Fibroblast of skin of scalp (primary cell): Measurements from ENCODE around the gene LRRC10B.
A peak's percentile ranks its signal among the peaks of the same experiment; 100 is the strongest.

Experiments used
- DNase-seq: peaks from one replicate; pipeline ENCODE4 v3.0.0-alpha.2; 2013

LRRC10B gene

DNA sequence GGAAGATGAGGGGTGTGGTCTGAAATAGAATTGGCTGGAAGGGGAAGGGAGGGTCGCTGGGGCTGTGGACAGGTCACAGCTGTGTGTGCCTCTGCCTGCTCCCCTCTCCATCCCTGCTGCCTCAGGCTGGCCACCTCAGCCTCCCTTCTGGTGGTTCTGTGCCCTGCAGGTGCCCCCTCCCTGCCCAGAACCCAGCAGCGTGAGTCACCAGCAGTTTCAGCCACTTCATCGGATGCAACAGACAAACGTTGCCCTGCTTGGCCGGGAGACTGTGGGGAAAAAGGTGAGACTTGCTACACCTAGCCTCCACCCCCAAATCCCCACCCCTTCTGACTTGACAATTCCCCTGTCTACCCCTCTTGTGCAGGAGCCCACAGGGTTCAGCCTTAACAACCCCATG is 21.8 kb upstream of the LRRC10B start:
- DNase-seq: no peak

GRCh38 chr11:61487342-61488025 is 21.1 kb upstream of the LRRC10B start:
- DNase-seq: no peak

DNA sequence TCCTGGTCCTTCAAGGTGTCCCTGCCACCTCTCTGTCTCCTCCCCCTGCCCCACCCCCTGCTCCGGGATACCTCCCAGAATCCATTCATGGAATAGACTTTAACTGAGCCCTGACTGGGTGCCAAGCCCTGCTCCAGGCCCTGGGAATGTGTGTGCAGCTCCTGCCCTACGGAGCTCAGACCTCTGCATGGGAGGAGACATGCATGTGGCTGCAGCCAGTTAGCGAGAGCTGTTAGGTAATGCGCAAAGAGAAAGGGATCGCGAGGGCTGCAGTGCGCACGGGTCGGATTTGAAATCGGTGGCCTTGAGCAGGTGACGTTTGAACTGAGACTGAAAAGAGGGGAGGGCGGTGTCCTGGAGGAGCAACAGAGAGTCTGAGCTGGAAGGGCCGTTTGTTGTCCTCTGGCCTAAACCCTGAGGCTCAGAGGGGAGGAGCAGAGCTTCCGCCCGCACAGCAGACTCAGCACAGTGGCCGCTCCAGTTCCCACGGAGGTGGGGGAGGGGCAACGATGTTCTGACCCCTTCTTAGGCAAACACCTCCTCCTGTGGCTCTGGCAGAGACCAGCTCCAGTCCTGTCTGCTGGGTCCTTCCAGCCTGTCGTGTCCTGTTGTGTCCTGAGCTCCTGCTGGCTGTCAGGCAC is 19.8 kb upstream of the LRRC10B start:
- DNase-seq: peak; percentile 9

DNA sequence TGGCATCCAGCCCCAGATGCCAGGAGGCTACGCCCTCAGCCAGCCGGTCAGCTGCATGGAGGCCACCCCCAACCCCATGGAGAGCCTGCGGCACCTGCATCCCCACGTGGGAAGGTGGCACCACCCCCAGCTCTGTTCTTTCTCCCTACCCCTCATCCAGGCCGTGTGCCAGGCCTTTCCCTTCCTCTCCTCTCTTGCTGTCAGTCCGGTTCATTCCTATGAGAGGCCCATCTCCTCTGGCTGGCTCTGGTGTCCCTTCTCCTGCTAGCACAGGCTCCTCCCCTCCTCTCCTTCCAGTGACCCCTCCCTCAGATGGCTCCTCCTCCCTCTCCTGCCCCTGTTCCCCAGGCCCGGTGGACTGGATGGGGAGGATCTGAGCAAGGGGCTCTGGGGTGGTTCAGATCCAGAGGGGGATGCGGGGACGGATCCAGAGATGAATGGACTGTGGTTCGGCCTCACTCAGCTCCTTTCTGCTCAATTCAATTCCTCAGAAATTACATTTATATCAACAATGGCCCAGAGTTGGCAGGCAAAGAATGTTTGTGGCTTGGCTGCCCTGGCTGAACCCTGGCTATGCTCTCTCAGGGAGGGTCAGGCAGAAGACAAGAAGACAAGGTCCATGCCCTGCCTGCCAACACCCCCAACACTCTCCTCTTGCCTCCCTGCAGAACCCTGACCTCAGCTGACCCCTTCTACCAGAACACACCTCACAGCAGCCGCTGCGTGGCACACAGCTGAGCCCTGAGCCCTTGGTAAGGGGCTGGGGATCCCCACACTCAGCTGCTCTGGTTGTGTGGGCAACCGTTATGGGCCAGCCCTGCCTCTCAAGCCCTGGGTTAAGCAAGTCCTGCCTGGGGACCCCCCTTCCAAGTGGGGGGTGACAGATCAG is 18.5 kb upstream of the LRRC10B start:
- DNase-seq: no peak

- no peak for DNase-seq
These were observed 16.7 kb upstream of the LRRC10B start for GRCh38 chr11:61491736-61492395.

DNA sequence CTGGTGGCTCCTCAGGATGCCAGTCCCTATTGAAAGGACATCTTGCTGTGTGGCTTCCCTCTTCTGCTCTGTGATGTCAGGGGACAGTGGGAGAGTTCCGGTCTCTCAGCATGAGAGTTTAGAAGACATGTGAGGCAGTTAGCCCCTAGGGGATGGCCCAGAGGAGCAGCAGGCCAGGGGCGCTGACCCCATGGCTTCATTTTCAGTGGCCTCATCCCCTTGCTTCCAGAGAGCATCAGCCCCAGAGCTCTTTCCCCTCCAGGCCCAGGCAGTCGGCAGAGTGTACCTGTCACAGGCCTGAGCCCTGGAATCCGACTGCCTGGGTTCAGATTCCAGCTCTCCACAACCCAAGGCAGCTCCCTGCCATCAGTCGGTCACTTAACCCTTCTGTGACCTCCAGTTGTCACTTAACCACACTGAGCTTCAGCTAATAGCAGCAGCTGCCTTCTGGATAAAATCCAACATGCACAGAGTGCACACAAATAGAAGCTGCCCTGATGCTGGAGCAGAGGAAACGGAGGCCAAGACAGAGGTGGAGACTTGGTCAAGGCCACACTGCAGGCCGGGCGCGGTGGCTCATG is 14.1 kb upstream of the LRRC10B start:
- no peak for DNase-seq

DNA sequence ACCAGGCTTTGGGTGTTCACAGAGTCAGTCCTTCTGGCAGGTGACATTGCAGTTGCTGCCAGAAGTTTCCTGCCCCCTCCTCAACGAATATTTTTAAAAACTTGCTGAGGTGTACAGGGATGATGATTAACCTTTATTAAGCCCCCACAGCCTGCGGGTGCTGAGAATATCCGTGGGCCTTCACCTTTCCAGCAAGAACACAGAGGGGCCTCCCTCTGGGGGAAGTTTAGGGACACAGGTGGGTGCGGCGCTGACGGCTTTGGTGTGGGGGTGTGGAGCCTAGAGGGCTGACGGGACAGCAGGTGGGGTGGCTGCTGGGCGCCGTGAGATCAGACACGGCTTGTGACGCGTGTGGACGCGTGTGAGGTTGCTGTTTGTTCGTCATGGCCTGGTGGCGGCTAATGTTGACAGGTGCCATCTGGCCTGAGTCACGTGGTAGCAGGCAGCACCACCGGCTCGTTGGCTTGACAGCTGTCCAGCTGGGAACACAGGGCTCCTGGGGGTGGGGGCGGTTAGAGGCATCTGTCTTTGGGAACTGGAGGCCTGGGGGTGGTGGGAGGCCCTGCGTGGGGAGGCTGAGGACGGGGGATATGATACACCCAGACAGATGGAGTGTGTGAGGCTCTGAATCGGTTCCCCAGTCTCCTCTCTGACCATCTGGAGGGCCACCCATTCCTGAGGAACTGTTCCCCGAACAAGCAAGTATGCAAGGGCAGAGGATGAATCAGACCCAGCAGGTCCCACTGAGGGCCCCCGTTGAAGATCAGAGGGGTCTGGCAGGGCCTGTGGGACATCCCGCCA is 12.5 kb upstream of the LRRC10B start:
- no peak for DNase-seq

GRCh38 chr11:61496602-61497400 is 11.7 kb upstream of the LRRC10B start:
- DNase-seq: no peak

- DNase-seq: no peak
These were observed 11.1 kb upstream of the LRRC10B start for GRCh38 chr11:61497473-61497872.

GRCh38 chr11:61497876-61498275 is 10.7 kb upstream of the LRRC10B start:
- no peak for DNase-seq

DNA sequence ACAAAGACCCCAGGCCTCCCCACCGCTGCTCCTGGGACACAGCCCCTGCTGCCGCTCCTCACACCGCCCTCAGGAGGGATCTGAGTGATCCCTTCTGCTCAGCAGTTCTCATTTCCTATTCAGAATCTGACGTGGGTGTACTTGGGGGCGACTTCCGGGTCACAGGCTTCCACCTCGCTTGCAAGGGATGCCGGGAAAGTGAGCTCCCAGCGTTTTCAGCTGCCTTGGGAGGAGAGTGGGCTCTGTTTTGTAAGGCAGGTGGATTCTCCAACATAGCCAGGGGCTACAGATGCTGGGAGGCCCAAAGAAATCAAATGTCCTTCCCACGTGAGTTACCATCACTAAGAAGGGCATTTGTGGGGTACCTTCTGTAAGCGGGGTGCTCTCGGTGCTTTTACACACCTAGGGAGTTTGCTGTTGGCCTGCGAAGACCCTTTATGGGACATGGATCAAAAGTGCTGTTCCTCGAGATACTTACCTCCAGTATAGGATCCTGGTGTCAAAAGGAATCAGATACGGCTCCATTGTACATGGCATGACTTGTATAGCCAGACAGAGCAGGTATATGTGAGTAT is 9.7 kb upstream of the LRRC10B start:
- no peak for DNase-seq

DNA sequence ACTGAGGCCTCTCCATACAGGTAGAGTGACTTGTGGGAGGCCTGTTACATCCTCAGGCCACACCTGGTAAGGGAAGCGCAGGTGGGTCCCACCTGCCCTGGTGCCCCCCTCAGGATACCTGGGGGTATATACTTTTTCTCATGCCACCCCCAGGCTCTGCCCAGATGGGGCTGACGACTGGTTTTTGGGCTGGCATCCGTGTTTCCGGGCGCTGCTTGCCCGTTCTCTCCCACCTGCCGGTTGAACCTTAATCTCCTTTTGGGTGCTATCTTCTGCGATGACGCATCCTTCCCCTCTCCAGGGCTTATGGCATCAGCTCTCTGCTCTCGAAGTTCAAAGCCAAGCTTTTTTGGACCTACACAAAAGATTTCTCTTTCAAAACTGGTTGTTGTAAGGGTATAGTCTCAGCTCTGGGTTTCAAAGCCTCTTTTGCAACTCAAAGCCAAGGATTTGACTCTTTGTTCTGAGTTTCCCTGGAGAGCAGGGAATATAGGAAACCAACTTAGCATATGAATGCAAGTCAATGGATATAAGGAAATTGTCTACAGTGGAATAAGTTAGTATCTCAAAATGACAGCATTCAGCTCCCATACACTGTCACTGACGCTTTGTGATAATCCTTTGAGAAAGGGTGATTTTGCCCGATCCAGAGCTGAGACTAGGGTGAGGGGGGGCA is 8.6 kb upstream of the LRRC10B start:
- no peak for DNase-seq

DNA sequence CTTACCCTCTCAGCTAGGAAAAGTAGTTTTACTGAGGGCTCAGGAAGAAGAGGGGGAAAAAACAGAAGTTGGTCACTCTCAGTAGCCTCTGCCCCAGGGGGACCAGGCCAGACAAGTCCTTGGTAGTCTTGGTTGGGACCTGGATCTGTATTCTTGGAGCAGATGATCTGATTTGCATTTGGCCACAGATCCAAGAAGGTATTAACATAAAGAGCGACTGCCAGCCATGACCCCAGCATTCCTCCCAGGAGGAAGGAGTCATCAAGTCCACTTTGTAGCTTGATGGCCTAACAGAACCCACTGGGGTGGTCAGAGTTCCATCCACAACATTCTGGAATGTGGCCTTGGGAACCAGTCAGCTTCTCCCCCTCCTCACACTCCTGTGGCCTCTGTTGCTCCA is 6.0 kb upstream of the LRRC10B start:
- DNase-seq: no peak

DNA sequence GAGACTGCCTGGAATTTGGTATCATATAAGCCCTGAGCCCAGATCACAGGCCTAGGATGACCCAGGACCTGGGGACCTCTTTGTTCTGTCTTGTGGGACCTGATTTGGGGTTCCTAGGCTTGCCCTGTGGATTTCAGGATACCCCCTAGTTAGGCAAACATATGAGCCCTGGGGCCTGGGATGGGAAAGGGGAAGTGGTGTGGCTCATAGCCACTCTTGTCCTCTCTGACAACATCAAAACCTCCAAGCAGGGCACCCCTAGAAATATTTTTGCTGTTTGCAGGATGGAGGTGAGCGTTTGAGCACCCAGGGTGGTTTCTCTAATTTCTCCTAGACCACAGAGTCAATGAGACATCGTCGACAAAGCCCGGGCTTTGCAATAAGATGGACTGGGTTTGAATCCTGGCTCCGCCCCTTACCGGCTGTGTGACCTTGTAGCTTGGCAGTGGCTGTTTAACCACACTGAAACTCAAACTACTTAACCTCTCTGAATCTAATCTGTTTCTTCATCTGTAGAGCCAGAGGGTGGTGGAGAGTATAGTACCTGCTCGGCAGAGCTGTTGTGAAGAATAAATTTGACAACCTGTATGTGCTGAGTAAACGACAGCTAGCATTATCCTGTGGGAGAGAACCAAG is 5.3 kb upstream of the LRRC10B start:
- no peak for DNase-seq

DNA sequence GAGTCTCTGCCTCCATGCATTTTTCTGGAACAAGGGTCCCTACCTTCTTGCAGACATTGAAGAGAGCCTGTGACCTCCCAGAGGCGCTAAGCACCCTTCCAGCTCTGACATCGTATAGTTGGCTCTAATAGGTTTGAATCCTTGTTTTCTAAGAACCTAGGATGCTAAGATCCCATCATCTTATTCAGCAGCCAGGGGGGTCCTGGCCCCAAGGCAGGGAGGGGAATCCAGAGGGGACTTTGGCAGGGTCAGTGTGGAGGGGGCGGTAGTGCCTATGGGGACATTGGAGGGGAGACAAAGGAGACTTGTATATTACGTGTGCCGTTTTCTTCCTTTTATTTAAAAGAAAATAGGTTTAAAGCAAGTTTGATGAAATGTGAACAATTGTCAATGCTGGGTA is 3.4 kb upstream of the LRRC10B start:
- DNase-seq: no peak

DNA sequence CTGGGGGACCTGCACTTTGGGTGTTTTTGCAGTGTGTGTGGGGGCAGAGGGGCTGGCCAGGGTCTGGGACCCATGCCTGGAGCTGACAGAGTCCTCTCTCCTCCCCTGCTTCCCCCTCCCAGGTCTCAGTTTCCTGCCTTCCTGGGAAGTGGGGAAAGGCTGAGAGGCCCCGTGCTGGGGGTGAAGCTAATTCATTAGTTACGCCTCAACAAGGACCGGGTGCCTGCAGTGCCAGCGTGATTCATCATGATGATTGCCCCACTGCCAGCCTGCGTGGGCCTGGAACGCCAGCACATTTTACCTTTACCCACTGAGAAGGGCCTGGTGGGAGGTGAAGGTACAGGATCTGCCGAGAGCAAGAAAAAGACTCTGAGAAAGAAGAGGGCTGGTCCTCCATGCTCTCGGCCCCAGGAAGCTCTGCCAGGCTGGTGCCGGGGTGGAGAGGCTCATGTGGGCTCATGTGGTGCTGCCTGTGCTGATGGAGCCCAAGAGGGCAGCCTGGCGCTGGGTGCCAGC is 2.9 kb upstream of the LRRC10B start:
- no peak for DNase-seq

- DNase-seq: no peak
These were observed 1.4 kb upstream of the LRRC10B start for GRCh38 chr11:61507012-61507768.
